DOHH2 (cell line): Measurements from ENCODE around the gene GOLGA8B.

ENCODE experiments used
- H3F3A ChIP-seq: fragments of 200-600 bp; sonication (generic), shearing (Covaris generic); 2 replicates; pipeline ENCODE4 v1.6.0; 2016; ENCODE audit warnings: antibody characterized with exemption, mild to moderate bottlenecking; ENCODE audit not compliant: control insufficient read depth, insufficient read depth
- H3K27ac ChIP-seq: fragments of 200-600 bp; sonication (generic); 2 replicates; pipeline ENCODE4 v1.5.1; 2014; ENCODE audit warnings: low read depth, mild to moderate bottlenecking, low read length, moderate library complexity
- H3K27me3 ChIP-seq: fragments of 200-600 bp; sonication (generic); 2 replicates; pipeline ENCODE4 v1.6.1; 2014; ENCODE audit warnings: mild to moderate bottlenecking, low read length, mixed read lengths; ENCODE audit not compliant: control insufficient read depth
- H3K36me3 ChIP-seq: fragments of 200-600 bp; sonication (generic); 2 replicates; pipeline ENCODE4 v1.6.1; 2014; ENCODE audit warnings: mild to moderate bottlenecking, low read length, moderate library complexity, mixed read lengths; ENCODE audit not compliant: control insufficient read depth
- H3K4me1 ChIP-seq: fragments of 200-600 bp; sonication (generic); 2 replicates; pipeline ENCODE4 v1.6.1; 2014; ENCODE audit warnings: mild to moderate bottlenecking, low read length, mixed read lengths; ENCODE audit not compliant: control insufficient read depth
- H3K4me2 ChIP-seq: fragments of 200-600 bp; sonication (generic); 2 replicates; pipeline ENCODE4 v1.6.0; 2014; ENCODE audit warnings: mild to moderate bottlenecking, low read length, moderate library complexity
- H3K4me3 ChIP-seq: fragments of 200-600 bp; sonication (generic); 2 replicates; pipeline ENCODE4 v1.5.1; 2014; ENCODE audit warnings: mild to moderate bottlenecking, low read length, mixed read lengths
- H3K79me2 ChIP-seq: fragments of 200-600 bp; sonication (generic); 2 replicates; pipeline ENCODE4 v1.6.1; 2014; ENCODE audit warnings: mild to moderate bottlenecking, low read length, mixed read lengths; ENCODE audit not compliant: control insufficient read depth
- H3K9me2 ChIP-seq: fragments of 200-600 bp; sonication (generic); replicated peaks from 2 replicates; pipeline ENCODE4 v1.6.1; 2014; ENCODE audit warnings: mild to moderate bottlenecking, low read length, mixed read lengths; ENCODE audit not compliant: control insufficient read depth
- H3K9me3 ChIP-seq: fragments of 200-600 bp; sonication (generic); 2 replicates; pipeline ENCODE4 v1.6.1; 2014; ENCODE audit warnings: antibody characterized with exemption, low read length, mixed read lengths; ENCODE audit not compliant: control insufficient read depth, insufficient read depth
- H4K20me1 ChIP-seq: fragments of 200-600 bp; sonication (generic); 2 replicates; pipeline ENCODE4 v1.6.0; 2014; ENCODE audit warnings: low read depth, mild to moderate bottlenecking, antibody characterized with exemption, low read length, moderate library complexity; ENCODE audit not compliant: control insufficient read depth, insufficient read depth
- EZH2phosphoT487 ChIP-seq: fragments of 200-600 bp; sonication (generic); IDR thresholded peaks from 2 replicates; pipeline ENCODE4 v1.6.1; 2017; ENCODE audit warnings: borderline replicate concordance, mild to moderate bottlenecking, antibody characterized with exemption, low read length, moderate library complexity, mixed read lengths
- TF ChIP-seq, protein P1 (sequence below): fragments of 200-600 bp; sonication (generic); IDR thresholded peaks from one replicate; pipeline ENCODE4 v1.5.1; 2014; ENCODE audit warnings: antibody characterized with exemption, mild to moderate bottlenecking, low read depth, low read length; ENCODE audit not compliant: poor library complexity, severe bottlenecking

The GOLGA8B gene

DNA sequence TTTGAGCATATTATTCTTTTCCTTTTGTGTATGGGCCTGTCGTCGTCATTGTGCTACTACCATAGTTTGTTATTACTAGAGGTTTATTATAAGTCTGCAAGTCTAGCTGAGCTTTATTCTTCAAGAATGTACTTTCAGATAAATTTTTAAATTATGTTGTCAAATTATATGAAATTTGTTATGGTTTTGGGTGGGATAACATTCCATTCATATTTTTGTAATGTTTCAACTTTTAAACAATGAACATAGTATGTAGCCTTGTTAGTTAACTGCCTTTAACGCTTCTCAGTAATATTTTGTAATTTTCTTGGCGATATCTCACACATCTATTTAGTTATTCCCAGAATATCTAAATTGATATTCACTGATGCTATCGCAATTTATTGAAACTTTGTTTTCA, 41.6 kb upstream of the GOLGA8B start:
- Histone ChIP-seq H3K27me3 (0 out of 2 replicates have a peak, but pooled peaks cover 2% of the 10 kb centered on the region), H3K27ac (no peak overlapping the region), H3K79me2 (no peaks in the 10 kb centered on the region), H3K9me3 (no peaks in the 10 kb centered on the region), H3K4me1 (peaks cover 15% of the 10 kb centered on the region), H3K4me3 (no peak overlapping the region), H4K20me1 (no peaks in the 10 kb centered on the region), H3K9me2 (no peaks in the 10 kb centered on the region), H3K4me2 (no peak overlapping the region), H3K36me3 (no peaks in the 10 kb centered on the region), H3F3A (no peaks in the 10 kb centered on the region)
- TF ChIP-seq, protein P1, sequence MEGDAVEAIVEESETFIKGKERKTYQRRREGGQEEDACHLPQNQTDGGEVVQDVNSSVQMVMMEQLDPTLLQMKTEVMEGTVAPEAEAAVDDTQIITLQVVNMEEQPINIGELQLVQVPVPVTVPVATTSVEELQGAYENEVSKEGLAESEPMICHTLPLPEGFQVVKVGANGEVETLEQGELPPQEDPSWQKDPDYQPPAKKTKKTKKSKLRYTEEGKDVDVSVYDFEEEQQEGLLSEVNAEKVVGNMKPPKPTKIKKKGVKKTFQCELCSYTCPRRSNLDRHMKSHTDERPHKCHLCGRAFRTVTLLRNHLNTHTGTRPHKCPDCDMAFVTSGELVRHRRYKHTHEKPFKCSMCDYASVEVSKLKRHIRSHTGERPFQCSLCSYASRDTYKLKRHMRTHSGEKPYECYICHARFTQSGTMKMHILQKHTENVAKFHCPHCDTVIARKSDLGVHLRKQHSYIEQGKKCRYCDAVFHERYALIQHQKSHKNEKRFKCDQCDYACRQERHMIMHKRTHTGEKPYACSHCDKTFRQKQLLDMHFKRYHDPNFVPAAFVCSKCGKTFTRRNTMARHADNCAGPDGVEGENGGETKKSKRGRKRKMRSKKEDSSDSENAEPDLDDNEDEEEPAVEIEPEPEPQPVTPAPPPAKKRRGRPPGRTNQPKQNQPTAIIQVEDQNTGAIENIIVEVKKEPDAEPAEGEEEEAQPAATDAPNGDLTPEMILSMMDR: no peak
- TF ChIP-seq EZH2phosphoT487: no peak

DNA sequence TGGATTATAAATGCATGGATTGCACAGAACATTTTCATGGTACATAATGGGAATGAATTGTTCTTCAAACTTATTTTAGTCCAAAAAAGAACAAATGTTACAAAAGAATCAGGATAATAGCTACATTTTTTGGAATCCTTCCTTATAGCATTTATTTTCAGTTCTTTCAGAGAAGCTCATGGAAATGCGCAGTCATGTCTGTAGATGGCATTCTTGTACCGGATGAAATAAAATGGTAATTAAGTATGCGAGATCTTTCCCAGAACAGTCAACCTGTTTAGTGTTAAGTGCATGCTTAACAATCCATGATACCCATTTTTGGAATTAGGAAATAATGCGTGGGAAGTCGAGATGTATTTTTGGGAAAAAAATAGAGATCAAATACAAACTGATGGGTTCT, 38.2 kb upstream of the GOLGA8B start:
- no peak overlapping the region for H3K4me3 ChIP-seq
- no peaks in the 10 kb centered on the region for H4K20me1 ChIP-seq
- H3K4me2 ChIP-seq: no peak overlapping the region
- no peaks in the 10 kb centered on the region for H3K9me2 ChIP-seq
- H3K36me3 ChIP-seq: no peaks in the 10 kb centered on the region
- no peaks in the 10 kb centered on the region for H3F3A ChIP-seq
- H3K9me3 ChIP-seq: no peaks in the 10 kb centered on the region
- H3K27ac ChIP-seq: no peak overlapping the region
- H3K4me1 ChIP-seq: peaks cover 17% of the 10 kb centered on the region
- H3K79me2 ChIP-seq: no peaks in the 10 kb centered on the region
- TF ChIP-seq EZH2phosphoT487: no peak
- TF ChIP-seq, protein P1: peak; percentile 9
- peaks cover 7% of the 10 kb centered on the region for H3K27me3 ChIP-seq

DNA sequence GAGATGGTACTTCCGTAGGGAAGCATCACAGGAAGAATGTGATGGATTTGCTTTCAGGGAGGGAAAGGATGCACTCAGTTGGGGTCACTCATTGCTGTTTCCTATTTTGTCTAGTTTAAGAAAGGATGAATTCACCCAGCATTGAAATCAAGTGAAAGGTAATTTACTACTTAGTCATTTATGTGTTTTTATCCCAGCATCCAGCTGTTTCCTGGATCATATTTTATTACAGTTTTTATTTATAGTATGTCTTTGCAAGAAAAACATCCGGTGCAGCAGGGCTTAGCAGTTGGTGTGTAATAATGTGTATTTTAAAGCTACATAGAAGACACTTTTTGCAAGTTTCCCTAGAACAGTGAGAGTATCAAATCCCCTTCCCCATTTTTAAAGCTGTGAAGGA, 37.4 kb upstream of the GOLGA8B start:
- no peaks in the 10 kb centered on the region for H3K36me3 ChIP-seq
- H3K4me3 ChIP-seq: 0 out of 2 replicates have a peak overlapping the region, but pooled peaks have one; percentile 7
- H3K4me2 ChIP-seq: peak overlapping the region; percentile 49
- no peak for TF ChIP-seq EZH2phosphoT487
- TF ChIP-seq, protein P1: no peak
- no peaks in the 10 kb centered on the region for H4K20me1 ChIP-seq
- H3K27me3 ChIP-seq: peaks cover 15% of the 10 kb centered on the region
- H3K4me1 ChIP-seq: peaks cover 17% of the 10 kb centered on the region
- no peaks in the 10 kb centered on the region for H3K9me3 ChIP-seq
- H3K9me2 ChIP-seq: no peaks in the 10 kb centered on the region
- H3K27ac ChIP-seq: no peak overlapping the region
- no peaks in the 10 kb centered on the region for H3K79me2 ChIP-seq
- H3F3A ChIP-seq: no peaks in the 10 kb centered on the region

DNA sequence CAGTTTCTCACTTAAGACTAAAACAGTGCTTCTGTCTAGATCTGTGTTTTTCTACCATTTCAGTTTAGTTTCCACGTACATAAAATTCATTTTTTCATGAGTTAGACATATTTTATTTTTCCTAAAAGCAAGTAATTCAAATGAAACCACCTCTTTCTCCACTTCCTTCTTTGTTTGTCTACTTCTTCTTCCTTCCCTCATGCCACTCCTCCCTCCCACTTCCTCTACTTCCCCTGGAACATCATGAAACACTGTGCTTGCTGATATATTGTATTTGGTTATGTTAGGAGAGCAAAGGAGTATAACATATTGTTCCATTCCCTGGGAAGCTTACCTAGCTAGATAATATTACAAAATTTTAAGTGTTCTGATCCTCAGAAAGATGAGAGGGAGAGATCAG, 36.7 kb upstream of the GOLGA8B start:
- Histone ChIP-seq H3K27ac (no peak overlapping the region), H3K4me3 (no peak overlapping the region)

More for the DNA sequence above, 36.7 kb upstream of the GOLGA8B start:
- Histone ChIP-seq H3K9me3 (no peaks in the 10 kb centered on the region), H3K36me3 (no peaks in the 10 kb centered on the region), H3K79me2 (no peaks in the 10 kb centered on the region), H4K20me1 (no peaks in the 10 kb centered on the region), H3K9me2 (no peaks in the 10 kb centered on the region), H3K4me1 (peaks cover 17% of the 10 kb centered on the region), H3F3A (no peaks in the 10 kb centered on the region), H3K4me2 (peak overlapping the region; percentile 49), H3K27me3 (peaks cover 15% of the 10 kb centered on the region)
- TF ChIP-seq EZH2phosphoT487: no peak
- TF ChIP-seq, protein P1: no peak
